ENCODE measurements around the gene RTP2. TPM values are rescaled to one million over a fixed set of nuclear protein-coding genes. Genes with fewer than 3 reads are reported as not detected.

The RTP2 gene
- total RNA-seq, 4 donors from 2014 or later = not detected

DNA sequence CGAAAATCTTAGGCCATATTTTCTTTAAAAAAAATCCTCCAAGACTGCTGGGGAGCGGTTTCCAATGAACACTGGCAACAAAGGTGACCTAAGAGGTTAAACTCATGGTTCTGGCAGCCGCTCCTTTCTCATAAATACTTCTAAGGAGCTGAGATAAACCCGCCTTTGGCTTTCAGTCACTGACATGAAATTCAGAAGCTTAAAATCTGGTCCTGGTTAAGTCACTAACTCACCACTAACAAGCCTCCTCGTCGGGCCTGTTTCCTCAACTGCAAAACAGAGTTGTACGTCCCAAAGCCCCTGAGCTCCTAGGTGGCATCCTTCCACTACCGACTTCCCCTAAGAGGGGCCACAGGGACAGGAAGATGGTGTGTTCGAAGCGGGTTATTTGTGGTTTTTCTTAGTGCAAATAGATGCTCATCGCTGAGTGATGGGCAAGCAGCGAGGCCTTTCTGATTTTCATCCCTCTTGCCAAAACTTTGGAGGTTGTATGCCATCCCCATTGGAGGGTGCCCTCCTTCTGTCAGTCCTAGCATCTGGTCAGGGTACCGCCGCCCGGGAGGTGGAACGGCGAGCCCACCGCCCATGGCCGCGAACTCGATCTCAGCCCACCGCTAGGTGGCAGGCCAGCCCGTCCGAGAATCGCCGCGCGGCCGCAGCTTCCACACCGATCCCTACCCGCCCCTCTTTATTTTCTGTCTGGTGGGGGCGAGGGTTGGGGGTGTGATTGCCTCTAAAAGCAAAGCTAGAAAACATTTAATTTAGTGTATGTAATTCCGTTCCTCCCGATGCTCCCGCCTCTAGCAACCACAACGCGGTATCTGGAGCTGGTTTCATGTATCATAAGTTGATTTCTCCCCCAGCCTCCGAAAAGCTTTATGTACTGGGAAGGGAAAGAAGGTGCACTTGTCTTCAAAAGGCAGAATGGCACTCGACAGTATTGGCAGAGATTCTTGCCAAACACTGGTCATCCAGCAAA lies 38.4 kb upstream of the RTP2 start:
- Histone ChIP-seq H3K9me3 (no peaks in the 10 kb centered on the region), H3K4me3 (peak overlapping the region; percentile 61 to 68), H3K27ac (peak overlapping the region; percentile 88 to 99 (median 96)), H3K27me3 (no peaks in the 10 kb centered on the region), H3K36me3 (no peaks in the 10 kb centered on the region), H3K4me1 (peaks cover 3 to 58% (median 16%) of the 10 kb centered on the region in 3 donors)
- ATAC-seq = no peak
- TF ChIP-seq, protein P1, sequence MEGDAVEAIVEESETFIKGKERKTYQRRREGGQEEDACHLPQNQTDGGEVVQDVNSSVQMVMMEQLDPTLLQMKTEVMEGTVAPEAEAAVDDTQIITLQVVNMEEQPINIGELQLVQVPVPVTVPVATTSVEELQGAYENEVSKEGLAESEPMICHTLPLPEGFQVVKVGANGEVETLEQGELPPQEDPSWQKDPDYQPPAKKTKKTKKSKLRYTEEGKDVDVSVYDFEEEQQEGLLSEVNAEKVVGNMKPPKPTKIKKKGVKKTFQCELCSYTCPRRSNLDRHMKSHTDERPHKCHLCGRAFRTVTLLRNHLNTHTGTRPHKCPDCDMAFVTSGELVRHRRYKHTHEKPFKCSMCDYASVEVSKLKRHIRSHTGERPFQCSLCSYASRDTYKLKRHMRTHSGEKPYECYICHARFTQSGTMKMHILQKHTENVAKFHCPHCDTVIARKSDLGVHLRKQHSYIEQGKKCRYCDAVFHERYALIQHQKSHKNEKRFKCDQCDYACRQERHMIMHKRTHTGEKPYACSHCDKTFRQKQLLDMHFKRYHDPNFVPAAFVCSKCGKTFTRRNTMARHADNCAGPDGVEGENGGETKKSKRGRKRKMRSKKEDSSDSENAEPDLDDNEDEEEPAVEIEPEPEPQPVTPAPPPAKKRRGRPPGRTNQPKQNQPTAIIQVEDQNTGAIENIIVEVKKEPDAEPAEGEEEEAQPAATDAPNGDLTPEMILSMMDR (IDR thresholded peaks at IDR 0.05) = peak; percentile 88 to 98 (median 96)
- TF ChIP-seq POLR2AphosphoS5 (IDR thresholded peaks at IDR 0.05) (peak; percentile 67), EP300 (IDR thresholded peaks at IDR 0.05) (no peak), POLR2A (IDR thresholded peaks at IDR 0.05) (no peak)
- WGBS, 2 donors (ENCODE audit: low coverage in 1 of 2) = 0% methylated on average over 1 to 6 of the region's 39 CpGs

DNA sequence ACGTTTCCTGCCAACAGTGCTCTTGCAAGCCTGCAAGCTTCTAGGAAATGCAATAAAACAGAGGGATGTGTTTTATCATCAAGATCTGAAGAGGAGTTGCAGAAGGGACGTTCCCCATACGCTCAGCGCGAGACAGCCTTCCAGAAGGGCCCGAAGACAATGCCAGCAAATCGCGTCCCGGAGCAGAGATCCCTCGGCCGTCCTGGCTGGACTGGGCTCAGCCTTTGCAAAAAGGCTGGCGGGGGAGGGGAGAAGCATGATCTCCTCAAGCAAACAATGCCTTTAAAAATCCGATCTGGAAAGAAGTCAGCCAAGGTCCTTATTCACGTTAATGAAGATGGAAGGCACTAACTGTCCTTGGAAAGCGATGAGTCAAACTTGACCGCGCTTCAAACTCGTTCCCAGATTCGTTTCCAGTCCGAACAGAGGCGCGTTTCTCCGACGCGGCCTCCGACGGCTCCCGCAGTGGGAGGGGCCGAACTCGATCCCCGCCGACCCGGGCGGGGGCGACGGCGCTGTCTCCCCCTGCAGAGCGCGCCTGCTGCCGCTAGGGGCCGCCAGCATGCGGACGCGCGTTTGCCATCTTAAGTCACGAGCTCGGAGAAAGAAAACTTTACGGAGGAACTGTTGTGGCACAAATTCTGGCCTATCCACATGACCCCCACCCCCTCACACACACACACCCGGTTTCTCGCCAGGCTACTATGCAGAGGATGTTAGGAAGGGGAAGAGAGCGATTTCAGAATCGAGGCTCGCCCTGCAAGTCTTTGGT lies 37.4 kb upstream of the RTP2 start:
- Histone ChIP-seq H3K27ac (peak overlapping the region; percentile 88 to 99 (median 96)), H3K27me3 (no peaks in the 10 kb centered on the region), H3K4me3 (peak overlapping the region; percentile 61 to 68), H3K9me3 (no peaks in the 10 kb centered on the region), H3K4me1 (peaks cover 4 to 67% (median 18%) of the 10 kb centered on the region in 3 donors), H3K36me3 (peaks cover 0 to 2% of the 10 kb centered on the region in 2 donors)
- 0 to 2% methylated on average over 4 to 15 of the region's 53 CpGs for WGBS, 2 donors (ENCODE audit: low coverage in 1 of 2)
- TF ChIP-seq EP300 (IDR thresholded peaks at IDR 0.05) (no peak), POLR2AphosphoS5 (IDR thresholded peaks at IDR 0.05) (peak; percentile 76), POLR2A (IDR thresholded peaks at IDR 0.05) (peak; percentile 53)
- TF ChIP-seq, protein P1 (IDR thresholded peaks at IDR 0.05) = peak; percentile 96 to 98 (median 97)
- ATAC-seq = peak; percentile 48

- TF ChIP-seq POLR2A (IDR thresholded peaks at IDR 0.05) (no peak), EP300 (IDR thresholded peaks at IDR 0.05) (no peak), POLR2AphosphoS5 (IDR thresholded peaks at IDR 0.05) (no peak)
- TF ChIP-seq, protein P1 (IDR thresholded peaks at IDR 0.05) = no peak
- 0 to 1% methylated on average over 15 to 22 of the region's 22 CpGs for WGBS, 2 donors (ENCODE audit: low coverage in 1 of 2)
- Histone ChIP-seq H3K4me3 (peak overlapping the region; percentile 61 to 68), H3K27me3 (no peaks in the 10 kb centered on the region), H3K27ac (peak overlapping the region; percentile 88 to 99 (median 96)), H3K36me3 (peaks cover 0 to 8% of the 10 kb centered on the region in 2 donors), H3K9me3 (no peaks in the 10 kb centered on the region), H3K4me1 (peaks cover 4 to 70% (median 18%) of the 10 kb centered on the region in 3 donors)
- ATAC-seq = peak; percentile 1
These were observed 36.8 kb upstream of the RTP2 start for GRCh38 chr3:187739094-187739560.

DNA sequence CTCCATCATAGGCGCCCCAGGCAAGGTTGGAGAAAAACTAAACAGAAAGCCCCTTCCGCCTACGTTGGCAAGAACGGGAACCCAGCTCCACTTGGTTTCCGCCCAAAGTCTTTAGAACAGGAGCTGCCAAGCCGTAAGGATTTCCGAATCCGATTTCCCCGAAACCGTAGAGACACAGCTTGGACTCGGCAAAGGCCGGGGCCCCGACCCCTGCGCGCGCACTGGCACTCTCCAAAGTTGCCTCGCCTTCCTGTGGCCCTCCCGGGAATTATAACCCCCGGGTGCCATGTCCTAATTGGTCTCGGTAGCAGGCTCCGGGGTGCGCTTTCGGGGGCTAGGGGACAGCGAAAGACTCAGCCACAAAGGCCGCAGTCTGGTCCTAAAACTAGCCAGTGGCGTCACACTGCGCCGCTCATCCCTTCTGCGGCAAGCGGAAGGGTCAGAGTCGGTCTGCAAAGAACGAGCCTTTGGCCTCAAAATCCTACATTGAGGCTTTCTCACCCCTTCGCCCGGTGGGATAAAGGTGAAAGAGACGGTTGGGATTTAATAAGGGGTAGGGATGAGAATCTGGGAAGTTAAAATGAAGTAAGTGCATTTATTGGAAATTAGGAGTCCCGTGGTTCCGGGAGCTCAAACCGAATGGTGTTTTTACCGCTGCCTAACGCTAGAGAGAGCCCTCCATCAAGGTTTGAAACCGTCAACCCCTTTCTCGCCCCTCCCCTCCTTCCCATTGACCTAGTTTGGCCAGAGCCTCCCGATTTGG lies 36.2 kb upstream of the RTP2 start:
- Histone ChIP-seq H3K4me3 (peak overlapping the region; percentile 61 to 68), H3K36me3 (peaks cover 0 to 14% of the 10 kb centered on the region in 2 donors), H3K4me1 (peaks cover 4 to 76% (median 18%) of the 10 kb centered on the region in 3 donors), H3K27ac (peak overlapping the region; percentile 88 to 99 (median 96)), H3K9me3 (no peaks in the 10 kb centered on the region), H3K27me3 (no peaks in the 10 kb centered on the region)
- 0% methylated on average over 6 to 16 of the region's 43 CpGs for WGBS, 2 donors (ENCODE audit: low coverage in 1 of 2)
- peak; percentile 64 for ATAC-seq
- TF ChIP-seq, protein P1 (IDR thresholded peaks at IDR 0.05) = peak; percentile 66 to 78 (median 74)
- TF ChIP-seq POLR2A (IDR thresholded peaks at IDR 0.05) (no peak), POLR2AphosphoS5 (IDR thresholded peaks at IDR 0.05) (peak; percentile 63)

All from gastroesophageal sphincter (tissue), 4 donors.